DMS153 treated with DMSO at 0.1 percent for 48 hours (cell line): ENCODE data around the gene ZIC3.

Source experiments
- DNase-seq: peaks from one replicate; lab custom pipeline; 2025; ENCODE audit not compliant: unreplicated experiment; lab: John Stamatoyannopoulos, UW

Gene ZIC3

GRCh38 chrX:137573324-137574101 lies 7.6 kb downstream of the ZIC3 start:
- no peak for DNase-seq

GRCh38 chrX:137574102-137574783 lies 8.3 kb downstream of the ZIC3 start:
- DNase-seq = no peak

- DNase-seq = no peak
Measured at GRCh38 chrX:137574784-137575293, 8.9 kb downstream of the ZIC3 start.

GRCh38 chrX:137575596-137576255 lies 9.8 kb downstream of the ZIC3 start:
- no peak for DNase-seq

- DNase-seq = no peak
Measured at GRCh38 chrX:137587151-137587550, 21.2 kb downstream of the ZIC3 start.

- DNase-seq = no peak
Measured at GRCh38 chrX:137600769-137601168, 34.8 kb downstream of the ZIC3 start.
